Activated CD8-positive, alpha-beta memory T cell treated with anti-CD3 and anti-CD28 coated beads for 48 hours (primary cell): ENCODE data around the gene SCAF8.
"Not testable (repeated sequence)": the region's sequence is repeated elsewhere in the genome, so short reads cannot be mapped to it uniquely, and the experiment has no call there.

Experiments used
- DNase-seq, 3 experiments: peaks; one replicate each; pipeline ENCODE4 v3.0.0-alpha.2; 2020; ENCODE audit warnings: low read depth in 2 of 3, low spot score in 2 of 3

Gene SCAF8

DNA sequence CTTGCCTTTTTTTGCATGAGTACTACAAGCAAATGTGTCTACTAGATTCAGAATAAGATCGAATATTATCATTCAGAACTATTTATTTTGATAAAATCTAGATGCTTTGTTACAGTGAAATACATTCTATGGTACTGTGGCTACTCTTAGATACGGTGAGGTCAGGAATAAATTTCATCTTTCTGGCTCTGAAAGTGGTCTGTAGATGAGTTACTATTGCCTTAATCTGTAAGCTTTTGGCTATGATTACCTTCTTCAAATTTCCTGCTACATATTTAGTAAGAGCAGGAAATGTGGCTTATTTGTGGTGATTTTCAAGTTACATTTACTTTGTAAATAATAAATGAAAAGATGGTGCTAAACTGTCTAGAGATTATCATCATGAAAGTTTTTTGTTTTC, 50.0 kb downstream of the SCAF8 start:
- DNase-seq = no peak

DNA sequence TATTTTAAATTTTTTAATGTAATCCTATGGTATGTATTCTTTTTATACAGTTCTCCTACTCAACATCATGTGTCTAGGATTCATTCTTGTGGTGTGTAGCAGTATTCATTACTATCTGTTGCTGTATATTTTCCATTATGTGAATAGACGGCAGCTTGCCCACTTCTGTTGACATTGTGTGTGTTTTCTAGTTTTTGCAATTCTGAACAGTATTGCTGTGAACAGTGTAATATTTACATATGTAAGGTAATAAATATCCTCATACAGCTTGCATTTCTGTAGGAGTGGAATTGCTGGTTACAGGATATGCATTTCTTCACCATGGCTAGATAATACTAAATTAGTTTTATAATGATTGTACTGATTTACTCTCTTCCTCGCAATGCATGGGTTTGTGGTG, 51.9 kb downstream of the SCAF8 start:
- no peak for DNase-seq

DNA sequence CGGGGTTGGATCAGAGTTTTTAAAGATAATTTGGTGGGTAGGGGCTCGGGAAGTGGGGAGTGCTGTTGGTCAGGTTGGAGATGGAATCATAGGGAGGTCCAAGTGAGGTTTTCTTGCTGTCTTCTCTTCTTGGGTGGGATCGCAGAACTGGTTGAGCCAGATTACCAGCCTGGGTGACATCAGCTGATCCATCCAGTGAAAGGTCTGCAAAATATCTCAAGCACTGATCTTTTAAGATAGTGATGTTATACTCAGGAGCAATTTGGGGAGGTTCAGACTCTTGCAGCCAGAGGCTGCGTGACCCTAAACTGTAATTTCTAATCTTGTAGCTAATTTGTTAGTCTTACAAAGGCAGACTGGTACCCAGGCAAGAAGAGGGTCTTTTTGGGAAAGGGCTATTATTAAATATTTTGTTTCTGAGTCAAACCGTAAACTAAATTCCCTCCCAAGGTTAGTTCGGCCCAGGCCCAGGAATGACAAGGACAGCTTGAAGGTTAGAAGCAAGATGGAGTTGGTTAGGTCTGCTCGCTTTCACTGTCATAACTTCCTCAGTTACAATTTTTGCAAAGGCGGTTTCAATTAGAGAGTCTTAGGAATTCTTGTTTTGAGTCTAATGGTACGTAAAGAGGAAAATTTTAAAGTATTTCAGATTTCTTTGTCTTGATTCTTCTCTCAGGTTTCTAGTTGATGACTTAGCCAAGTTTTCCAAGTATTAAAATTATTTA, 53.1 kb downstream of the SCAF8 start:
- no peak for DNase-seq

DNA sequence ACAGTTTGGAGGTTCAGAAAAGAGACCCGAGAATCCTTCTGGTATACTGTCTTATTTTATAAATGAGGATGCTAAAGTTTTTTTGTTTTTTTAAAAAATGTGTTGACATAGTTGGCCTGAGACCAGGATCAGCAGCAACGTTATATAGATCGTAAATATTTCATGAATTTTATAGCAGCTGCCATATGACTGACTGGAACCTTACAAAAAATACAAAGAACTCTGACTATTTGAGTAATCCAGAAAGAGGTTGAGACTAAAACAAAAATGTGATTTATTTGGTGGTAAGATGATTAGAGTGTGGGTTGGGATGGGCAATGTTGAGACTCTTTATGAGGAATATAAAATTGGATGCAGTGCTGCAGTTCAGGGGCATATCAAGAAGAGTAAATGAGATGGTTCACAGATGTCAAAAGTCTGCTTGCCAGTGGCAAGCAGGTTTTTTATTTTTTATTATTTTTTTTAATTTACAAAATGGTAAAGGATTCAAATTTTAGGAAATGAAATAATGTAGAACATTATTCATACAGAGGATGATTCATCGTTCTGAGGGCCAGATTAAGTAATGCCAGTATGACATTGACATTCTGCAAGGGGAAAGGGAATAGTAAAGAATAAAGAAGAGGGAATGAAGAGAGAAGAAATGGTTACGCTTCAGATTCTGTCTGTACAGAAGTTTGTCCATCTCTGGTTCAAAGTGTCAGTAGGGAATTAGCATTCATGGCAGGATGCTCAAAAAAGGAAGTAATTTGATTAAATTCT, 58.5 kb downstream of the SCAF8 start:
- DNase-seq = no peak

DNA sequence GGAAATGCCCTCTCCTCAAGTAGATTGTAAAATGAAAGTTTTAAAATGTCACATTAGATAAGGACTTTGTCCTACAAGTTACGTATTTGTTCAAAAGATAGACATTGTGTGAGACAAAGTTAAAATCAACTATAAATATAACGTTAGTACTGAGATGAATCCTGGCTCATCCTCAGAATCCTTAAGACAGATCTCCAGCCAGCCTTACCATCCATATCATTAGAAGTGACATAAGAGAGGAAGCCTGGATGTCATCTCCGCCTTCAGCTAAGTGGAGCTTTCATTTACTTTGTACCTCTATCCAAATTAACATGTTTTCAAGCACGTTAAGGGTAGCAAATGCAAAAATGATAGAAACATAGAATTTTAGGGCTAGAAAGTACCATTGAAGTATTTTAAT, 59.1 kb downstream of the SCAF8 start:
- no peak for DNase-seq

DNA sequence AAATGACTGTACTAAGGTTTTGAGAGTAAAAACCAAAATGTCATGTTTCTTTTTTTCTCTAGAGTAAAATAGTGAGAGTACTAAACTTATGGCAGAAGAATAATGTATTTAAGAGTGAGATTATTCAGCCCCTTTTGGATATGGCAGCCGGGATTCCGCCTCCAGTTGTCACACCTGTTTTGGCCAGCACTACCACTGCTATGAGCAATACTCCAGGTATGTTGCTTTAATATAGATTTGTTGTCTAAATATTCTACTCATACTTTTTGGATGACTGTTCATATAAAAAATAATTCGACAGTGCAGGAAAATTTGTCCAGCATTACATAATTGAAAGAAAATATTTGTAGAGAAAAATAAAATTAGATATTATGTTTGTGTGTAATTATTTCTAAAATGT, 59.5 kb downstream of the SCAF8 start:
- no peak for DNase-seq

DNA sequence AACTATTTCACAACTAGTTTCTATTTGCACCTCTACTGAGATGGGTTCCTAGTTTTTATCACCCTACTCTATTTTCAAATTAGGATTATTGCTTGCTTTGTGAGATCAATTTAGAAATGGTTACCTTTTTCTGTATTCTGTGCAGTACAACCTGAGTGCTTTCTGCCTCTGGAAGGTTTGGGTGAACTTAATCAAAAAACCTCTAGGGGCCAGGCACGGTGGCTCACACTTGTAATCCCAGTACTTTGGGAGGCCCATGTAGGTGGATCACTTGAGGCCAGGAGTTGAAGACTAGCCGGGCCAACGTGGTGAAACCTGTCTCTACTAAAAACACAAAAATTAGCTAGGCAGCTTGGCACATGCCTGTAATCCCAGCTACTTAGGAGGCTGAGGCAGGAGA, 63.3 kb downstream of the SCAF8 start:
- no peak for DNase-seq

DNA sequence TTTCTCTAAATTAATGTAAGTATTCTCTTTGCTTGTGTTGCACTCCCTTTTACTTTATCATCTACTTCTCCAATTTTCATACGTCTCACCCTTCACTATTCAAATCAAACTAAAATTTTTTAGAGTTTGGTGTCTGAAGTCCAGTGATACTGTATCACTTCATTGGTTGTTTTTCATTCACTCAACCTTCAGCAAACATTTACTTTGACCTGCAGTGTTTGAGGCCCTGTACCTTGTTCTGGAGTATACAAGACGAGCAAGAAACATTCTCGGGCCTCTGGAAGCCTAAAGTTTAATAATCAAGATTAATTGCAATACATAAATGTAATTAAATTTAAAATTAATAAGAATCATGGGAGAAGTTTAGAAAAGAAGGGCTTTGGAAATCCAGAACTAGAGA, 64.6 kb downstream of the SCAF8 start:
- DNase-seq = no peak

DNA sequence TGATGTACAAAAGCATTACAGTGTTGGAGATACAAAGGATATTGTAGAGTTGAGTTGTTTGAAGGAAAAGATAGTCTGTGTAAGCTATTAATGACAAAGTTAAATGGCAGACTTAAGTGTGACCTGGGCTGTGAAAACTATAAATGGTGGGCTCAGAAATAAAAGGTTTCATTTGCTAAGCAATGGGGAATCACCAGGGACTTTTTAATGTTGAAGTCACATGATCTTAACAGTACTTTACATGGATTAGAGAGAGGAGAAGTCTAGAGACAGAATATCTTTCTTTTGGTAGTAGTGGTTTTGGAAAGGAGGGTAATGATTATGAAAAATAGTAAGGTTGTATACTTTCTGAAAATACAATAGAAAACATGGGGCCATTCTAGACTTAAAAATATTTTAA, 67.1 kb downstream of the SCAF8 start:
- no peak for DNase-seq

DNA sequence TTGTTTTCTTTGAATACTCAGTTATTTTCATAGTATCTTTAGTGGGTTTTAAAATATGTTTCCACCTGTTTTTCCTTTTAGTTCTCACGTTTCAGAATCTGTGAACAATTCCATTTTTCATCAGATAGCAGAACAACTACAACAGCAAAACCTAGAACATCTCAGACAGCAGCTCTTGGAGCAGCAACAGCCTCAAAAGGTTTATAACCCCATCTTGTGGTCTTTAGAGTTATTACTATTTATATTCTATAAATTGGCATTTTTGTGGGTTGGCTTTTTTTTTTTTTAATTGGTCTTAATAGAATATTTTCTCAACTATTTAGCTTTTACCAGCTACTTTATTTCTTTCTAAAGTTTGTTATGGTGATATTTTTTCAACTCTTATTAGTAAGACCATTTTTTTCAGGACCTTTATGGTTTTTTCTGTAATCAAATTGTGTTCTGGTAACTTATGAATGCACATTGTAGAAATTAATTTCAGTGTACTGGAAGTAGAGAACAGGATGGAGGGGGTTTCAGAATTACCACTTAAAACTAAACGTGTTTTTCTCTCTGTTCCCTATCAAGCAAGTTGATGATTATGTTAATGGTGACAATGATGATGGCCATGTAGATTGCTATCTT, 72.2 kb downstream of the SCAF8 start:
- no peak for DNase-seq

DNA sequence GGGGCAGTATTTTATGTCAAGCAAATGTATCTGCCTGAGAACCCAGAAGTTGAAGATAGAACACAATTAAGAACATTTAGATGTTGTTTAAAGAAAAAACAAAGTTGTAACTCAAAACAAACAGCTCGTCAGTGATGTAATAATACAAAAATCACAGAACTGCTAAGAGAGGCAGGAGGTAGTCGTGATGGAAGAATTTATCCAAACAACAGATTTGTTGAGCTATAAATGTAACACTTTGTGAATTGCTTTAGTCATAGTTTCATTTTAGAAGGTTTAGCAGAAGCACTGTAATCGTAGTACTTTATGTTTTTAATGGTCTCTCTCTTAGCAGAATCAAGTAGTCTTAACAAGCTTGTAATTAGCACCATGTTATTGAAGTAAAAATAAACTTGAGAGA, 73.6 kb downstream of the SCAF8 start:
- no peak for DNase-seq

DNA sequence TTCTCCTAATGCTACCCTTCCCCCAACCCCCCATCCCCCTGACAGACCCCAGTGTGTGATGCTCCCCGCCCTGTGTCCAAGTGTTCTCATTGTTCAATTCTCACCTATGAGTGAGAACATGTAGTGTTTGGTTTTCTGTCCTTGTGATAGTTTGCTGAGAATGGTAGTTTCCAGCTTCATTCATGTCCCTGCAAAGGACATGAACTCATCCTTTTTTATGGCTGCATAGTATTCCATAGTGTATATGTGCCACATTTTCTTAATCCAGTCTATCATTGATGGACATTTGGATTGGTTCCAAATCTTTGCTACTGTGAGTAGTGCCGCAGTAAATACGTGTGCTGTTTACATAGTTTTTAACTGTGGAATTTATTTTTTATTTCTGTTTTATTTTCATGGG, 78.4 kb downstream of the SCAF8 start:
- not testable (repeated sequence) for DNase-seq

DNA sequence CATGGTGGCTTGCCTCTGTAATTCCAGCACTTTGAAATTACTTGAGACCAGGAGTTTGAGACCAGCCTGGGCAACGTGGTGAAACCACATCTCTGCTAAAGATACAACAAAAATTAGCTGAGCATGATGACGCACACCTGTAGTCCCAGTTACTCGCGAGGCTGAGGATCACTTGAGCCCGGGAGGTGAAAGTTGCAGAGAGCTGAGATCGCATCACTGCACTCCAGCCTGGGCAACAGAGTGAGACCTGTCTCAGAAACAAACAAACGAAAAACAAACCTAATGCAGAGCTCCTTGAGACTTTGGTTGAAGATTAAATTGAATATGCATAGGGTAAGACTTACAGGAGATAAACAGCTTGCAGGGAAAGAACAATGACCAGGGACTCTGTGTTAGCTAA, 80.8 kb downstream of the SCAF8 start:
- DNase-seq = no peak

DNA sequence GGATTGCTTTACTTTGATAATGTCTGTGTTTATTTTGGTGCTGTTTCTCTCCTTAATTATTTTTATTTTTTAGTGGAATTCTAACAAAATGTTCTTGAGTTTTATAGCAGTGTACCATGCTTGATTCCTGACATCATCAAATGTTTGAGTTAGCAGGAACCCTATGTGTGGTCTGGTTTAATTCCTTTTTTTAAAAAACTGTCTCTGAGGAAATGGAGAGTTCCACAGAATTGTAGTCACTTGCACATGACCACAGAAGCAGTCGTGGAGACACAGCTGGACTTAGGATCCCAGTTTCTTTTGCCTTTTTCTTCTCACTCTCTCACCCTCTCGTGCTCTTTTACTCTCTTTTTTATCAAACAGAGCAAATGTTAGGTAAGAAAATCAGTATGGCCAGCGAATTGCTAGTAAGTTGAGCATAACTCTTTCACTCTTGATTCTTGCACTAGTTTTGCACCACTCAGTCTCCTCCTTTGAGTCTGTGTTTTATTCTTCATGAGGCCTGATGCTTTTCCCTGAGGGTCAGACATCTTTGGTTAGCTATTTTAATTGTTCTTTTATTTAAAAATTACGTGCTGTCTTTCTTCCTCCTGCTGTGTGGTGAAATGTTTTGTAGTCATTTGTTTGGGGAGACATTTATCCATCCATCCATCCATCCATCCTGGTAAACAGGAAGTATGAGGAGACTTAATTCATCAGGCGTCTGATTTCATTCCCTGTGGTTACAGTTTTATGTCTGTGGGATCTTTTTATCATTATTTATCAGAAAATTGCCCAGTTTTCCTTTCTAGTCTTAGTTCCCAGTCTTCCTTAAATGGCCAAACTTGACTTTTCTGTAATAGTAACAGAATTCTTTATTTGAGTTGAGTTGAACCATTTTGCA, 83.0 kb downstream of the SCAF8 start:
- DNase-seq = no peak

DNA sequence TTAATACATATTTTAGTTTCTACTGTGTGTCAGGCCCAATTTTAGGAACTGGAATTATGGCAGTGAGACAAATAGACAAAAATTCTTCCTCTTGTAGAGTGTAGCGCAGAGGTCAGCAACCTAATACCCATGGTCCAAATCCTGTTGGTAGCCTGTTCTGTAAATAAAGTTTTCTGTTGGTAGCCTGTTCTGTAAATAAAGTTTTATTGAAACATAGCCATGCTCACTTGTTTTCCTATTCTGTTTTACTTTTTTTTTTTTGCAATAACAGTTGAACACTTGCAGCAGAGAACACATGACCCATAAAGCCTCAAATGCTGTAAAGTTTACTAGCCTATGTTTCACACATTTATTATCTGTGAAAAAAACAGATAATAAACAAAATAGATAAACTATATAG, 87.9 kb downstream of the SCAF8 start:
- DNase-seq = no peak

DNA sequence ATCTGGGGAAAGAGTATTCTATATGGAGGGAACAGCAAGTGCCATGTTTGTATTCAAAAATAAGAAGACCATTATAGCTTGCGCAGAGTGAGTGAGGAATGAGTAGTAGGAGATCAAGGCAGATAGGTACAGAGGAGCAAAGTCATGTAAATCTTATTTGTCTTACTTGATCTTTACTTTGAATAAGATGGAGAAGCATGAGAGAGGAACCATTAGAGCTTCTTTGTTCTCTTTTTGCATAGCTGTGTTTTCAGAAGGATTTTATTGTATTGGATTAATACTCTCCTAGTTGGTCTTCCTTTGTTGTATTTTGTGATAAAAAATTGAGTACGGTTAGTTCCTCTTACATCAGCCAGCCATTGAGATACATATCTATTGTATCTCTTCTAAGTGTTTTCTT, 88.4 kb downstream of the SCAF8 start:
- DNase-seq = no peak

DNA sequence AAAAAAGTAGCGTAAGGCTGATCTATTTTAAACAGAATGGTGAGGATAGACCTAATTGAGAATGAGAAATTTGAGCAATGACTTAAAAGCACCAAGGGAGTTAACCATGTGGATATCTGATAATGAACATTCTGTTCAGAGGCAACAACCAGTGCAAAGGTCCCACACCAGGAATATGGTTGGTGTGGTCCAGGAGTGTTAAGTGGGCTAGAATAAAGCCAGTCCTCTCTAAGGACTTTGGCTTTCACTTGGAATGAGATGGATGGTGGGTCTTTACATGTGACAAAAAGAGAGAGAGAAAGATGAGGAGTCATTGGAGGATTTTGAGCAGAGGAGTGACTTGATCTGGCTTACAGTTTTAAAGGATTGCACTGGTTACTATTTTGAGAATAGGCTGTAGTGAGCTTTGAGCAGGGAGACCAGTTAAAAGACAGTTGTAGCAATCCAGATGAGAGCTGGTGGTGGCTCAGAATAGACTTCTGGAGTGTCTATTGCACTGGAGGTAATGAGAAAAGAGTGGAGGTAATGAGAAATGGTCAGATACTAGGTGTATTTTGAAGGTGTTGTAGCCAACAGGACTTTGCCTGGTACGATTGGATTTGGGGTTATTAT, 89.8 kb downstream of the SCAF8 start:
- no peak for DNase-seq

DNA sequence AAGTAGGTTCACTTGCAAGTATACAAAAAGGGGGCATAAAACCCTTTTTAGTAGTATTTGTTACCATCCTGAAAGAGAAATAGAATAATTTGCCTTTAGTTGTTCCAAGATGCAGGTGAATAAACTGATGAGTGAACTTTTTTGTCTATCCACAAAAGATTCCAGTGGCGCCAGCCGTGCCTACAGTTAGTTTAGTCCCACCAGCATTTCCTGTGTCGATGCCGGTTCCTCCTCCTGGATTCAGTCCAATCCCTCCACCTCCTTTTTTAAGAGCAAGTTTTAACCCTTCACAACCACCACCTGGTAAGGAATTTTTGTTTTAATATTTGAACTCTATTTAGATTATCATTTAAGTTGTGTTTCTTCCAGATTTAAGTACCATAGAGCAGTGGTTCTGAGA, 90.9 kb downstream of the SCAF8 start:
- DNase-seq = no peak

DNA sequence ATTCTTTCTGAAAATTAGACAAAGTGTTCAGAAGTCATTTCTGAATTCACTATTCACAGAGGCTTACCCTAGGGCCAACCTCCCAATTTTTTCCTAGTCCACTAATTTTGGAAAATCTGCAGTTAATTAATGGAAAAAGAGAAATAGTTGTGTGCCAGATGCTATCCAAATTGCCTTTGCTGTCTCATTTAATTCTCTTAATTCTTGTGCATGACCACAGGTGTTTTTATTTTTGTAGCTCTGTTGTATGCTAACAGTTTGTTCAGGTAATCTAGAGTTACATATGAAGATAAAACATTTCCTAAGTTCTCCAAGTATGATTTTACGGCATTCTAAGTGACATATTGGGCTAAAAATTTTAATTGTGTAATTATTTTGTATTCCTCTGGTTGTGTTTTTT, 96.8 kb downstream of the SCAF8 start:
- DNase-seq = no peak

DNA sequence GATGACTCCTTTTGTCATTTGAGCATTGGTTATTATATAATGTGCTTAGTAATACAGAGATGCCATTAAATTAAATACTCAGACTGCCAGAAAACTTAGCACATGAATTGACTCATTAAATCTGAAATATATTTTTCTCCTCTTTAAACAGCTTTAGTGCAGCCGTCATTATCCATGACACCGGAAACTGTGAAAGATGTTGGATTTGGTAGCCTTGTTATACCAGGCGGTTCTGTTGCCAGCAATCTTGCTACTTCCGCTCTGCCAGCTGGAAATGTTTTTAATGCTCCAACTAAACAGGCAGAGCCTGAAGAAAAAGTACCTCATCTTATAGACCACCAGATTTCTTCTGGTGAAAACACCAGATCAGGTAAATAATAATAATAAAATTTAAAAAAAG, 97.6 kb downstream of the SCAF8 start:
- DNase-seq = no peak

DNA sequence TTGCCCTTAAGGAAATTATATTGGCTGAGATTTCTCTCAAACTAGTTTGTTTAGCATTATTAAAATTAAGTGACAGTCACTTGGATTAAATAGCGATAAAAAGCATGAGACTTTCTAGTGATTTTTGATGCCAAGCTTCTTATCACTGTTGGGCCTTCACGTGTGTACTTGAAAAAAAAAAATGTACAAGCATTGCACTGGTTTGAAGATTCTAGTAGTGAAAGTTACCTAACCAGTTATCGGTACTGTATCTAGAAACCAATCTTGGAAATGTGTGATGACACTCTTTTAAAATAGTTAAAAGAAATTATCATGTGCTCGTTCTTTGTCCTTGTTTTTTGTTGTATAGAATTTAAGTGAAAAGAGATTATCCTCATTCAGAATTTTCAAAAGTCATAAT, 102.1 kb downstream of the SCAF8 start:
- DNase-seq = no peak
